A549 (cell line): ENCODE measurements around the gene ANKRD55. TPM values are rescaled to one million over a fixed set of nuclear protein-coding genes. Genes with fewer than 3 reads are reported as not detected.

Experiments used
- ATAC-seq, 2 experiments: fragments of 200-7000 bp in 1 of 2; fragments of >200 bp in 1 of 2; cut with Nextera tagmentation in 1 of 2; cut with Tn5 transposase in 1 of 2; 3 replicates each; pipeline versions ENCODE4 v1.8.0 to v1.9.1; 2018 to 2020; ENCODE audit warnings: mild to moderate bottlenecking in 1 of 2, moderate library complexity in 1 of 2
- CTCF ChIA-PET: fragments of 300-600 bp; sonication (Branson Sonifier 250); formaldehyde crosslinking; extraction: SDS; loops from one replicate; lab custom pipeline; 2021; ENCODE audit warnings: antibody characterized with exemption, inconsistent platforms; lab: Yijun Ruan, JAX
- POLR2A ChIA-PET: fragments of 350-600 bp; formaldehyde crosslinking; extraction: SDS; loops from one replicate; lab custom pipeline; 2021; ENCODE audit warnings: antibody characterized with exemption, inconsistent platforms; lab: Yijun Ruan, JAX
- DNase-seq, 2 experiments: peaks; one replicate each; pipeline versions ENCODE4 v3.0.0 to v3.0.0-alpha.2; 2011 to 2016; ENCODE audit warnings: low read depth in 1 of 2, low spot score in 1 of 2
- FAIRE-seq: peaks from 2 replicates; lab custom pipeline; 2011; peaks lifted over from hg19 to GRCh38; lab: Jason Lieb, UNC
- H3K27ac ChIP-seq, 2 experiments: fragments of >200 bp; sonication (Bioruptor Twin); formaldehyde crosslinking; 3 replicates each; pipeline ENCODE4 v1.5.1; 2016 to 2017
- H3K4me1 ChIP-seq: fragments of >200 bp; sonication (Bioruptor Twin); formaldehyde crosslinking; 3 replicates; pipeline ENCODE4 v1.6.1; 2016
- H3K4me2 ChIP-seq: fragments of >200 bp; sonication (Bioruptor Twin); formaldehyde crosslinking; 3 replicates; pipeline ENCODE4 v1.6.1; 2016
- H3K4me3 ChIP-seq: fragments of >200 bp; sonication (Bioruptor Twin); formaldehyde crosslinking; 3 replicates; pipeline ENCODE4 v1.5.1; 2016
- H3K9me3 ChIP-seq: fragments of >200 bp; sonication (Bioruptor Twin); formaldehyde crosslinking; 3 replicates; pipeline ENCODE4 v1.6.1; 2016
- BHLHE40 ChIP-seq: IDR thresholded peaks from 2 replicates; pipeline ENCODE4 v1.6.1; 2012; ENCODE audit warnings: low read depth, low read length, inconsistent platforms
- ESRRA ChIP-seq: fragments of 150-350 bp; IDR thresholded peaks from 2 replicates; pipeline ENCODE4 v1.6.1; 2014; ENCODE audit warnings: mild to moderate bottlenecking, low read length, borderline replicate concordance
- FOSB ChIP-seq: fragments of 250-450 bp; sonication (Bioruptor Pico); IDR thresholded peaks from 2 replicates; pipeline ENCODE4 v1.5.0; 2020; ENCODE audit warnings: mild to moderate bottlenecking, moderate library complexity
- HOXA7 ChIP-seq: fragments of 250-450 bp; sonication (Bioruptor Pico); IDR thresholded peaks from 2 replicates; pipeline ENCODE4 v1.5.0; 2020; ENCODE audit warnings: mild to moderate bottlenecking, moderate library complexity
- HOXB5 ChIP-seq: fragments of 250-450 bp; sonication (Bioruptor Pico); IDR thresholded peaks from 2 replicates; pipeline ENCODE4 v1.5.0; 2020; ENCODE audit warnings: mild to moderate bottlenecking, moderate library complexity
- NFE2L2 ChIP-seq: fragments of 150-350 bp; conservative IDR thresholded peaks from 2 replicates; pipeline ENCODE4 v1.6.1; 2014; ENCODE audit warnings: low read length
- POLR2A ChIP-seq: IDR thresholded peaks from 2 replicates; pipeline ENCODE4 v1.6.1; 2012; ENCODE audit warnings: mild to moderate bottlenecking, low read length
- POLR2AphosphoS2 ChIP-seq: conservative IDR thresholded peaks from 2 replicates; pipeline ENCODE4 v1.6.1; 2012; ENCODE audit warnings: low read length, improper control_type of control experiment, inconsistent platforms
- RARB ChIP-seq: fragments of 250-450 bp; sonication (Bioruptor Pico); IDR thresholded peaks from 2 replicates; pipeline ENCODE4 v1.8.0; 2021; ENCODE audit warnings: mild to moderate bottlenecking, moderate library complexity
- RCOR1 ChIP-seq: fragments of 150-350 bp; IDR thresholded peaks from 2 replicates; pipeline ENCODE4 v1.6.1; 2014; ENCODE audit warnings: antibody characterized with exemption, low read length, low read depth
- RNF2 ChIP-seq: fragments of 200-600 bp; sonication (generic); IDR thresholded peaks from 2 replicates; pipeline ENCODE4 v1.6.1; 2016; ENCODE audit warnings: low read depth, mild to moderate bottlenecking, antibody characterized with exemption, moderate library complexity, borderline replicate concordance
- SMC3 ChIP-seq: fragments of >200 bp; sonication (Bioruptor Twin); formaldehyde crosslinking; IDR thresholded peaks from 3 replicates; pipeline ENCODE4 v1.6.1; 2018; ENCODE audit warnings: inconsistent platforms
- TFCP2L1 ChIP-seq: fragments of 250-450 bp; sonication (Bioruptor Pico); IDR thresholded peaks from 2 replicates; pipeline ENCODE4 v1.5.0; 2021; ENCODE audit warnings: mild to moderate bottlenecking
- TP53 ChIP-seq: fragments of 250-450 bp; sonication (Bioruptor Pico); IDR thresholded peaks from 2 replicates; pipeline ENCODE4 v1.5.0; 2021; ENCODE audit warnings: mild to moderate bottlenecking, moderate library complexity
- ZFP36 ChIP-seq: fragments of 450-650 bp; IDR thresholded peaks from 2 replicates; pipeline ENCODE4 v1.6.1; 2014; ENCODE audit warnings: borderline replicate concordance; ENCODE audit not compliant: partially characterized antibody
- WGBS: methylation state at CpG from one replicate; pipeline ENCODE4 v1.1.6; 2017; ENCODE audit errors: missing lambda C conversion rate; 5-methylcytosine and 5-hydroxymethylcytosine counted together
- polyA plus RNA-seq, 4 experiments: library from polyadenylated mRNA; depleted of rRNA in 3 of 4; stranded (reverse); fragments of >200 nt; fragmentation: RNase III in 1 of 4; extraction: RNeasy Plus Mini Kit Qiagen cat#74134 plus additional on column Dnase treatment in 1 of 4; gene quantifications; 2 replicates in 3 of 4; 3 replicates in 1 of 4; pipeline ENCODE4 v1.2.3, GENCODE V29; 2011 to 2017
- TF ChIP-seq, protein P1 (sequence below): fragments of 200-600 bp; sonication (generic); IDR thresholded peaks from 2 replicates; pipeline ENCODE4 v1.6.1; 2016; ENCODE audit warnings: antibody characterized with exemption, mild to moderate bottlenecking, moderate library complexity
- TF ChIP-seq, protein P2 (sequence below): IDR thresholded peaks from 2 replicates; pipeline ENCODE4 v1.6.1; 2012; ENCODE audit warnings: low read depth, borderline replicate concordance
- TF ChIP-seq, protein P3 (sequence below): fragments of >200 bp; sonication (Bioruptor Twin); formaldehyde crosslinking; IDR thresholded peaks from 3 replicates; pipeline ENCODE4 v1.5.1; 2016
- TF ChIP-seq, protein P4 (sequence below): IDR thresholded peaks from 2 replicates; pipeline ENCODE4 v1.6.1; 2012
- TF ChIP-seq, protein P5 (sequence below): fragments of 250-450 bp; sonication (Bioruptor Pico); IDR thresholded peaks from 2 replicates; pipeline ENCODE4 v1.5.0; 2020; ENCODE audit warnings: low read depth, mild to moderate bottlenecking, moderate library complexity

The ANKRD55 gene
- polyA plus RNA-seq, 2 of the 4 experiments (the other 2 are of a cell fraction) = 0.10 to 0.30 TPM

DNA sequence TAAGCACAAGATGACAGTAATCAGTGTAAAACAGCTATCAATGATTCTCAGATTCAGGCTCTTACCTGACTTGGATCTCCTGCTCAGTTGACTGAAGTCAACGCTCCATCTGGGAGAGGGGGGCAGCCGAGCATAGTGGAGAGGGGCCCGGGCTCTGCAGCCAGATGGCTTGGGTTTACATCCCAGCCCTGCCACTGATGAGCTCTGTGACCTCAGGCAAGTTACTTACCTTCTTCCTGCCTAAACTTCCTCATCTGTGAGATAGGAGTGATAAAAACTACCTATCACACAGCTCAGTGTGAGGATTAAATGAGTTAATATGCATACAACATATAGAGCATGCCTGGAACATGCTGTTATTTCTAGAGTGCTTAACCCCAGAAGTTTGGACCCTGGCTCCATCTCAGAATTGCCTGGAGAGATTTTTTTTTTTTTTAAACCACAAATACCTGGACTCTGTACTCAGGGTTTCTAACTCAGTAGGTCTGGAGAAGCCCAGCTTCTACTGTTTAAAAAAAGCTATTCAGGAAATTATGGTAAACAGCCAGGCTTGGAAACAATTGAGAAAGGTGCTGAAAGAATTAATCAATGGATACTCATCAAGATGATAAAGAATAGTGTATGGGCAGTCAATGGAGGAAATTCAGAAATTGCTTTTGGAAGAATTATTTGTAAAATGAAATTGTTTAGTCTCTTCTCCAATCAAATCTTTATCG is 72.2 kb downstream of the ANKRD55 start:
- ChIA-PET POLR2A (no interaction called here), CTCF (interaction anchor here (0.7 kb wide), 1 partner anchor 109 kb away, joined by 3 read pairs; no protein-coding TSS in a partner anchor)
- DNase-seq (no peak), FAIRE-seq (no peak), ATAC-seq (no peak)
- 94% methylated on average over 4 of the region's 4 CpGs for WGBS
- no peak overlapping the region for H3K27ac ChIP-seq
- H3K4me2 ChIP-seq = no peak overlapping the region
- no peak for TF ChIP-seq ZFP36
- TF ChIP-seq TFCP2L1 = no peak
- no peak for TF ChIP-seq BHLHE40
- TF ChIP-seq, protein P1, sequence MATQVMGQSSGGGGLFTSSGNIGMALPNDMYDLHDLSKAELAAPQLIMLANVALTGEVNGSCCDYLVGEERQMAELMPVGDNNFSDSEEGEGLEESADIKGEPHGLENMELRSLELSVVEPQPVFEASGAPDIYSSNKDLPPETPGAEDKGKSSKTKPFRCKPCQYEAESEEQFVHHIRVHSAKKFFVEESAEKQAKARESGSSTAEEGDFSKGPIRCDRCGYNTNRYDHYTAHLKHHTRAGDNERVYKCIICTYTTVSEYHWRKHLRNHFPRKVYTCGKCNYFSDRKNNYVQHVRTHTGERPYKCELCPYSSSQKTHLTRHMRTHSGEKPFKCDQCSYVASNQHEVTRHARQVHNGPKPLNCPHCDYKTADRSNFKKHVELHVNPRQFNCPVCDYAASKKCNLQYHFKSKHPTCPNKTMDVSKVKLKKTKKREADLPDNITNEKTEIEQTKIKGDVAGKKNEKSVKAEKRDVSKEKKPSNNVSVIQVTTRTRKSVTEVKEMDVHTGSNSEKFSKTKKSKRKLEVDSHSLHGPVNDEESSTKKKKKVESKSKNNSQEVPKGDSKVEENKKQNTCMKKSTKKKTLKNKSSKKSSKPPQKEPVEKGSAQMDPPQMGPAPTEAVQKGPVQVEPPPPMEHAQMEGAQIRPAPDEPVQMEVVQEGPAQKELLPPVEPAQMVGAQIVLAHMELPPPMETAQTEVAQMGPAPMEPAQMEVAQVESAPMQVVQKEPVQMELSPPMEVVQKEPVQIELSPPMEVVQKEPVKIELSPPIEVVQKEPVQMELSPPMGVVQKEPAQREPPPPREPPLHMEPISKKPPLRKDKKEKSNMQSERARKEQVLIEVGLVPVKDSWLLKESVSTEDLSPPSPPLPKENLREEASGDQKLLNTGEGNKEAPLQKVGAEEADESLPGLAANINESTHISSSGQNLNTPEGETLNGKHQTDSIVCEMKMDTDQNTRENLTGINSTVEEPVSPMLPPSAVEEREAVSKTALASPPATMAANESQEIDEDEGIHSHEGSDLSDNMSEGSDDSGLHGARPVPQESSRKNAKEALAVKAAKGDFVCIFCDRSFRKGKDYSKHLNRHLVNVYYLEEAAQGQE = no peak
- TF ChIP-seq RARB = no peak
- TF ChIP-seq, protein P2, sequence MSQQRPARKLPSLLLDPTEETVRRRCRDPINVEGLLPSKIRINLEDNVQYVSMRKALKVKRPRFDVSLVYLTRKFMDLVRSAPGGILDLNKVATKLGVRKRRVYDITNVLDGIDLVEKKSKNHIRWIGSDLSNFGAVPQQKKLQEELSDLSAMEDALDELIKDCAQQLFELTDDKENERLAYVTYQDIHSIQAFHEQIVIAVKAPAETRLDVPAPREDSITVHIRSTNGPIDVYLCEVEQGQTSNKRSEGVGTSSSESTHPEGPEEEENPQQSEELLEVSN = no peak
- peaks cover 3% of the 10 kb centered on the region; the same call in 1 of the 3 replicates for H3K4me1 ChIP-seq
- H3K4me3 ChIP-seq = no peak overlapping the region
- no peaks in the 10 kb centered on the region for H3K9me3 ChIP-seq

DNA sequence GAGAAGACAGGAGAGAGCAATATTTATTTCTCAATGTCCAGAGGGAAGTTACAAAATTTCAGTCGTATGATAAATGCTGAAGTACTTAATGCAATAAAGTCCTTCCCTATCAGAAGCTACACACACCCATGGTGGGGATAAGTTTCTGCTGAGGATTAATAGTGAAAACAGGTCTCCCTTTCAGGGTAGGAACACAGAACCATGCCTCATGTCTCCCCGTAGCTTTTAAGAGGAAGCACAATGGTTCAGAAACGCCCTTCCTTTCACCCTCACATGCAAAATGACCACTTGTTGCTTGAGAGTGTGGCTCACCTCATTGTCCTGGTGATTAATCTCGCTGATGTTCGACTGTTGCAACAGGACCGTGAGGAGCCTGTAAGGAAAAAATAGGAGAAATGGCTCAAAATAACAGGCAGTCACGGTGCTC is 73.6 kb downstream of the ANKRD55 start:
- TF ChIP-seq, protein P3, sequence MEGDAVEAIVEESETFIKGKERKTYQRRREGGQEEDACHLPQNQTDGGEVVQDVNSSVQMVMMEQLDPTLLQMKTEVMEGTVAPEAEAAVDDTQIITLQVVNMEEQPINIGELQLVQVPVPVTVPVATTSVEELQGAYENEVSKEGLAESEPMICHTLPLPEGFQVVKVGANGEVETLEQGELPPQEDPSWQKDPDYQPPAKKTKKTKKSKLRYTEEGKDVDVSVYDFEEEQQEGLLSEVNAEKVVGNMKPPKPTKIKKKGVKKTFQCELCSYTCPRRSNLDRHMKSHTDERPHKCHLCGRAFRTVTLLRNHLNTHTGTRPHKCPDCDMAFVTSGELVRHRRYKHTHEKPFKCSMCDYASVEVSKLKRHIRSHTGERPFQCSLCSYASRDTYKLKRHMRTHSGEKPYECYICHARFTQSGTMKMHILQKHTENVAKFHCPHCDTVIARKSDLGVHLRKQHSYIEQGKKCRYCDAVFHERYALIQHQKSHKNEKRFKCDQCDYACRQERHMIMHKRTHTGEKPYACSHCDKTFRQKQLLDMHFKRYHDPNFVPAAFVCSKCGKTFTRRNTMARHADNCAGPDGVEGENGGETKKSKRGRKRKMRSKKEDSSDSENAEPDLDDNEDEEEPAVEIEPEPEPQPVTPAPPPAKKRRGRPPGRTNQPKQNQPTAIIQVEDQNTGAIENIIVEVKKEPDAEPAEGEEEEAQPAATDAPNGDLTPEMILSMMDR = no peak
- TF ChIP-seq HOXA7 (CRISPR knock-in tag) (no peak), TP53 (CRISPR knock-in tag) (no peak)
- TF ChIP-seq, protein P4, sequence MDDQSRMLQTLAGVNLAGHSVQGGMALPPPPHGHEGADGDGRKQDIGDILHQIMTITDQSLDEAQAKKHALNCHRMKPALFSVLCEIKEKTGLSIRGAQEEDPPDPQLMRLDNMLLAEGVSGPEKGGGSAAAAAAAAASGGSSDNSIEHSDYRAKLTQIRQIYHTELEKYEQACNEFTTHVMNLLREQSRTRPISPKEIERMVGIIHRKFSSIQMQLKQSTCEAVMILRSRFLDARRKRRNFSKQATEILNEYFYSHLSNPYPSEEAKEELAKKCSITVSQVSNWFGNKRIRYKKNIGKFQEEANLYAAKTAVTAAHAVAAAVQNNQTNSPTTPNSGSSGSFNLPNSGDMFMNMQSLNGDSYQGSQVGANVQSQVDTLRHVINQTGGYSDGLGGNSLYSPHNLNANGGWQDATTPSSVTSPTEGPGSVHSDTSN = no peak
- TF ChIP-seq, all 56 proteins: peak for 0
- H3K27ac ChIP-seq = peak overlapping the region in 1 of 2 experiments; percentile 22; a peak in 1 of 6 replicates
- no peak overlapping the region for H3K4me2 ChIP-seq
- ATAC-seq (no peak), DNase-seq (no peak), FAIRE-seq (no peak)
- ChIA-PET CTCF (no interaction called here), POLR2A (no interaction called here)
- peaks cover 9% of the 10 kb centered on the region; the same call in 2 of the 3 replicates for H3K4me1 ChIP-seq
- 82% methylated on average over 7 of the region's 7 CpGs for WGBS
- H3K4me3 ChIP-seq = no peak overlapping the region
- no peaks in the 10 kb centered on the region for H3K9me3 ChIP-seq

DNA sequence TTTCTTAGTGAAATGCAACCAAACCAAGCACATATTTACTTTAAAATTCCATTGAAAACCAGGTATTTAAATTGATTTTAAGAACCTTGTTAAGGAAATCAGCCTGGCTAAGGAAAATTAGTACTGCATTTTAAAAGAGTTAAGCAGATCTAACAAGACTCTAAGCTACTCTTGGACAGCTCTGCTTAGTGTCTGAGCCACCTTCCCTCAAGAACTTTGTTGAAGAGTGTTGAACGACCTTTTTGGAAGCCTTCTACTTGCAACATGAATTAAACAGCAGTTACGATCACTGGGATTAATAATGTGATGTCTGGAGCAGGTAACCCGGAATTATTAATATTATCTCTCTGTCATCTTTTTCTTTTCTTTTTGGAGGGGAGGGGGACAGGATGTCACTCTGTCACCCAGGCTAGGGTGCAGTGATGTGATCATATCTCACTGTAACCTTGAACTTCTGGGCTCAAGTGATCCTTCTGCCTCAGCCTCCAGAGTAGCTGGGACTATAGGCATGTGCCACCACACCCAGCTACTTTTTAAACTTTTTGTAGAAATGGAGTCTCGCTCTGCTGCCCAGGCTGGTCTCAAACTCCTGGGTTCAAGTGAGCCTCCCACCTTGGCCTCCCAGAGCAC is 74.7 kb downstream of the ANKRD55 start:
- Histone ChIP-seq H3K4me2 (no peak overlapping the region), H3K9me3 (no peaks in the 10 kb centered on the region), H3K4me3 (no peak overlapping the region), H3K4me1 (peaks cover 9% of the 10 kb centered on the region; the same call in 2 of the 3 replicates), H3K27ac (0 out of 6 replicates have a peak overlapping the region, but pooled peaks of 1 of the 2 experiments have one; percentile 4)
- DNase-seq (no peak), FAIRE-seq (no peak), ATAC-seq (no peak)
- POLR2A ChIA-PET = no interaction called here
- WGBS = 90% methylated on average over 4 of the region's 4 CpGs
- CTCF ChIA-PET = interaction anchor here (0.6 to 1.0 kb wide), 2 partner anchors 14 to 175 kb away, joined by 3 to 5 read pairs; no protein-coding TSS in a partner anchor
- TF ChIP-seq, protein P5, sequence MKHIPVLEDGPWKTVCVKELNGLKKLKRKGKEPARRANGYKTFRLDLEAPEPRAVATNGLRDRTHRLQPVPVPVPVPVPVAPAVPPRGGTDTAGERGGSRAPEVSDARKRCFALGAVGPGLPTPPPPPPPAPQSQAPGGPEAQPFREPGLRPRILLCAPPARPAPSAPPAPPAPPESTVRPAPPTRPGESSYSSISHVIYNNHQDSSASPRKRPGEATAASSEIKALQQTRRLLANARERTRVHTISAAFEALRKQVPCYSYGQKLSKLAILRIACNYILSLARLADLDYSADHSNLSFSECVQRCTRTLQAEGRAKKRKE = no peak
- TF ChIP-seq RNF2 = no peak
- no peak for TF ChIP-seq POLR2AphosphoS2
- TF ChIP-seq NFE2L2 = no peak
- no peak for TF ChIP-seq FOSB
- no peak for TF ChIP-seq SMC3
- TF ChIP-seq RCOR1 = no peak
- no peak for TF ChIP-seq POLR2A
- TF ChIP-seq HOXB5 (CRISPR knock-in tag) = no peak
- no peak for TF ChIP-seq RARB
- TF ChIP-seq TFCP2L1 = no peak
- TF ChIP-seq ESRRA = no peak
- TF ChIP-seq, protein P2 = no peak
- TF ChIP-seq, protein P4 = no peak
